ENCODE results near the gene CD300LG.
"Not testable (repeated sequence)": the region's sequence is repeated elsewhere in the genome, so short reads cannot be mapped to it uniquely, and the experiment has no call there.

GRCh38 chr17:43869031-43869430 lies 22.1 kb downstream of the CD300LG start:
- TF ChIP-seq PKNOX1 (IDR thresholded peaks at IDR 0.05); SUZ12 (IDR thresholded peaks at IDR 0.05); NFRKB (IDR thresholded peaks at IDR 0.05); ZNF384 (IDR thresholded peaks at IDR 0.05); FOXA1 (IDR thresholded peaks at IDR 0.05); FOXM1 (IDR thresholded peaks at IDR 0.05; ENCODE audit: borderline replicate concordance); TARDBP (IDR thresholded peaks at IDR 0.05); FOXK2 (IDR thresholded peaks at IDR 0.05); BHLHE40 (IDR thresholded peaks at IDR 0.05; ENCODE audit: borderline replicate concordance); SP1 (IDR thresholded peaks at IDR 0.05); ELF4 (IDR thresholded peaks at IDR 0.05); L3MBTL2 (conservative IDR thresholded peaks at IDR 0.05); CTBP1 (IDR thresholded peaks at IDR 0.05; ENCODE audit: borderline replicate concordance); HDGF (IDR thresholded peaks at IDR 0.05; ENCODE audit: borderline replicate concordance): not testable (repeated sequence)

Data from HEK293T (cell line).